Thymus (tissue), 11 donors: ENCODE results near the gene P2RY8. TPM values are rescaled to one million over a fixed set of nuclear protein-coding genes. Genes with fewer than 3 reads are reported as not detected.
"Not testable (repeated sequence)": the region's sequence is repeated elsewhere in the genome, so short reads cannot be mapped to it uniquely, and the experiment has no call there.

Source experiments
- DNase-seq, 9 donors: peaks; one replicate each; pipeline ENCODE4 v3.0.0-alpha.2; 2013; ENCODE audit warnings: low spot score in 9 of 9, low read depth in 6 of 9, missing footprints in 1 of 9
- H3K27ac ChIP-seq, 2 donors: one replicate each; pipeline ENCODE4 v1.5.1; 2013; ENCODE audit warnings: control low read depth in 1 of 2, low read depth in 1 of 2, low read length in 1 of 2, mild to moderate bottlenecking in 1 of 2, moderate library complexity in 1 of 2
- H3K27me3 ChIP-seq, 2 donors: one replicate each; pipeline ENCODE4 v1.5.1; 2013; ENCODE audit warnings: low read length in 1 of 2; ENCODE audit not compliant: control insufficient read depth in 2 of 2, insufficient read depth in 1 of 2
- H3K36me3 ChIP-seq, 2 donors: one replicate each; pipeline ENCODE4 v1.5.1; 2013; ENCODE audit warnings: low read length in 1 of 2, mild to moderate bottlenecking in 1 of 2, moderate library complexity in 1 of 2; ENCODE audit not compliant: control insufficient read depth in 2 of 2, insufficient read depth in 2 of 2
- H3K4me1 ChIP-seq, 2 donors: one replicate each; pipeline ENCODE4 v1.5.1; 2013; ENCODE audit warnings: low read length in 2 of 2; ENCODE audit not compliant: control insufficient read depth in 2 of 2, insufficient read depth in 2 of 2
- H3K4me3 ChIP-seq, 2 donors: one replicate each; pipeline ENCODE4 v1.5.1; 2013; ENCODE audit warnings: low read length in 2 of 2, control low read depth in 1 of 2, mild to moderate bottlenecking in 1 of 2
- H3K9me3 ChIP-seq, 2 donors: one replicate each; pipeline ENCODE4 v1.5.1; 2013; ENCODE audit warnings: low read length in 1 of 2, mild to moderate bottlenecking in 1 of 2; ENCODE audit not compliant: control insufficient read depth in 2 of 2, insufficient read depth in 1 of 2
- WGBS: extraction: QIAGEN DNeasy Blood & Tissue Kit; methylation state at CpG from one replicate; pipeline ENCODE4 v1.1.7; 2013; 5-methylcytosine and 5-hydroxymethylcytosine counted together
- polyA plus RNA-seq: library from polyadenylated mRNA; stranded (reverse); fragments of 200-250 nt; gene quantifications from one replicate; pipeline ENCODE4 v1.2.3, GENCODE V29; 2013
- total RNA-seq: library from RNA; stranded (reverse); fragments of 120-200 nt; gene quantifications from one replicate; pipeline ENCODE4 v1.2.4, GENCODE V29; 2013
- donor health status: healthy.

P2RY8 gene
- total and polyA plus RNA-seq, 2 donors, result 12.9 to 15.8 TPM

GRCh38 chrX:1427756-1428155 is 109.2 kb downstream of the P2RY8 start:
- no peak for DNase-seq

DNA sequence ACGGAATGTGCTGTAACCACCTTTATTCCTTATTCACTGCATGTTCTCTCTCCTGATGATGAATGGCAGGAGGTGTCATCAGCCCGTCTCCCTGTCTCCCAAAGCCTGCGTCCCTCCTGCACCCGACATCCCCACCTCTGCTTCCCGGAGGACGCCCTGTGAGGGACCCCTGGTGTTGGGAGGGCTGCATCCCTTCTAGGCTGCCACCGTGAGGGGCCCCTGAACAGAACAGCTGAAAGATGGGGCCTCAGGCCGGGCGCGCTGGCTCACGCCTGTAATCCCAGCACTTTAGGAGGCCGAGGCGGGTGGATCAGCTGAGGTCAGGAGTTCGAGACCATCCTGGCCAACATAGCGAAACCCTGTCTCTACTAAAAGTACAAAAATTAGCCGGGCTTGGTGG is 110.7 kb downstream of the P2RY8 start:
- DNase-seq, result not testable (repeated sequence)
- peaks cover 34 to 52% of the 10 kb centered on the region in 2 donors for H3K36me3 ChIP-seq

More at GRCh38 chrX:1427756-1428155, 109.2 kb downstream of the P2RY8 start:
- no peak overlapping the region for H3K27ac ChIP-seq
- WGBS, result 95% methylated on average over 32 of the region's 32 CpGs
- H3K9me3 ChIP-seq, result peaks cover 8 to 10% of the 10 kb centered on the region in 2 donors
- peaks cover 25 to 46% of the 10 kb centered on the region in 2 donors for H3K36me3 ChIP-seq
- H3K4me3 ChIP-seq, result no peak overlapping the region
- H3K4me1 ChIP-seq, result no peaks in the 10 kb centered on the region
- H3K27me3 ChIP-seq, result no peaks in the 10 kb centered on the region

DNA sequence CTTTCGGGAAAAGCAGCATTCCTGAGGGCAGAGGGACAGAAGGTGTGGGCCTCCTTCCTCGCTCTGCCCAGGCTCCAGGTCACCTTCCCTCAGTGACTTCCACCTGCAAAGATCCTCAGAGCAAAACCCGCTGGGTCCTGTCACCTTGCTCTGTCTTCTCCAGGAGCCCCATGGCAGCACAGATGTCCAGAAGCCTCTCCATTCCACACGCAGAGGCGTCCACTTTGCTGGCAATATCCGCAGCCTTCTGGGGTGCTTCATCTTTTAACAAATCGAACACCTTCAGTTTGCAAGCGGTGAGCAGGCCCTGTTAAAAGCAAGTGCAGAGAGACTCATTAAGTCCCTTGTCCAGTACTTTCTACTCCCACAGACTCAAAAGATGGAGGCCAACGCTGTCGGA is 111.6 kb downstream of the P2RY8 start:
- H3K9me3 ChIP-seq, result peaks cover 22 to 25% of the 10 kb centered on the region in 2 donors
- H3K4me3 ChIP-seq, result no peak overlapping the region
- peaks cover 35 to 57% of the 10 kb centered on the region in 2 donors for H3K36me3 ChIP-seq
- no peak for DNase-seq
- WGBS, result 89% methylated on average over 10 of the region's 10 CpGs
- H3K27me3 ChIP-seq, result no peaks in the 10 kb centered on the region
- no peaks in the 10 kb centered on the region for H3K4me1 ChIP-seq
- H3K27ac ChIP-seq, result no peak overlapping the region

More for the DNA sequence above, 110.7 kb downstream of the P2RY8 start:
- not testable (repeated sequence) for H3K27ac ChIP-seq, H3K27me3 ChIP-seq, H3K4me3 ChIP-seq, H3K4me1 ChIP-seq
- peaks cover 21 to 24% of the 10 kb centered on the region in 2 donors for H3K9me3 ChIP-seq
- WGBS, result 89% methylated on average over 16 of the region's 16 CpGs

GRCh38 chrX:1424147-1424851 is 112.7 kb downstream of the P2RY8 start:
- Histone ChIP-seq H3K4me1 (no peaks in the 10 kb centered on the region), H3K9me3 (peaks cover 22 to 25% of the 10 kb centered on the region in 2 donors), H3K4me3 (no peak overlapping the region), H3K36me3 (peaks cover 35 to 58% of the 10 kb centered on the region in 2 donors), H3K27me3 (no peaks in the 10 kb centered on the region), H3K27ac (no peak overlapping the region)
- WGBS, result 90% methylated on average over 9 of the region's 9 CpGs
- no peak for DNase-seq

GRCh38 chrX:1423215-1423614 is 113.8 kb downstream of the P2RY8 start:
- WGBS, result 69% methylated on average over 2 of the region's 2 CpGs
- Histone ChIP-seq H3K27me3 (no peaks in the 10 kb centered on the region), H3K4me1 (no peaks in the 10 kb centered on the region), H3K36me3 (peaks cover 42 to 68% of the 10 kb centered on the region in 2 donors), H3K9me3 (peaks cover 28 to 34% of the 10 kb centered on the region in 2 donors), H3K27ac (no peak overlapping the region), H3K4me3 (no peak overlapping the region)
- no peak for DNase-seq

DNA sequence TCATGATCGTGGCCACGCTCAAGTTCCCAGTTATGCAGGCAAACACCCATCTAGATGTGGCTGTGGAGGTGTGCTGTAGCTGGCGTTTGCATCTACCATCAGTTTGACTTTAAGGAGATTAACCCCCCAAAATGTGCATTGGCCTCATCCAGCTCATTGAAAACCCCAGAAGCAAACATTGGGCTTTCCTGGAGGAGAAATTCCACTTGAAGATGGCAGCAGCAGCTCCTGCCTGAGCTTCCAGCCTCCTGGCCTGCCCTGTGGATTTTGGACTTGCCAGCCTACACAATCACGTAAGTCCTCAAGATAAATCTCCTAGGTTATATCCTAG is 114.9 kb downstream of the P2RY8 start:
- 98% methylated on average over 4 of the region's 4 CpGs for WGBS
- H3K36me3 ChIP-seq, result peaks cover 41 to 70% of the 10 kb centered on the region in 2 donors
- DNase-seq, result no peak
- H3K4me3 ChIP-seq, result no peak overlapping the region
- no peaks in the 10 kb centered on the region for H3K4me1 ChIP-seq
- H3K27ac ChIP-seq, result no peak overlapping the region
- no peaks in the 10 kb centered on the region for H3K27me3 ChIP-seq
- peaks cover 29 to 35% of the 10 kb centered on the region in 2 donors for H3K9me3 ChIP-seq

GRCh38 chrX:1421433-1422134 is 115.4 kb downstream of the P2RY8 start:
- Histone ChIP-seq H3K4me3 (no peak overlapping the region), H3K27ac (no peak overlapping the region), H3K4me1 (no peaks in the 10 kb centered on the region), H3K36me3 (peaks cover 41 to 73% of the 10 kb centered on the region in 2 donors), H3K27me3 (no peaks in the 10 kb centered on the region), H3K9me3 (peaks cover 29 to 35% of the 10 kb centered on the region in 2 donors)
- WGBS, result 98% methylated on average over 19 of the region's 19 CpGs
- no peak for DNase-seq

GRCh38 chrX:1420371-1420770 is 116.6 kb downstream of the P2RY8 start:
- WGBS, result 92% methylated on average over 14 of the region's 14 CpGs
- peaks cover 41 to 69% of the 10 kb centered on the region in 2 donors for H3K36me3 ChIP-seq
- no peak overlapping the region for H3K4me3 ChIP-seq
- no peaks in the 10 kb centered on the region for H3K4me1 ChIP-seq
- no peak overlapping the region for H3K27ac ChIP-seq
- peaks cover 29 to 35% of the 10 kb centered on the region in 2 donors for H3K9me3 ChIP-seq
- no peak for DNase-seq
- no peaks in the 10 kb centered on the region for H3K27me3 ChIP-seq

DNA sequence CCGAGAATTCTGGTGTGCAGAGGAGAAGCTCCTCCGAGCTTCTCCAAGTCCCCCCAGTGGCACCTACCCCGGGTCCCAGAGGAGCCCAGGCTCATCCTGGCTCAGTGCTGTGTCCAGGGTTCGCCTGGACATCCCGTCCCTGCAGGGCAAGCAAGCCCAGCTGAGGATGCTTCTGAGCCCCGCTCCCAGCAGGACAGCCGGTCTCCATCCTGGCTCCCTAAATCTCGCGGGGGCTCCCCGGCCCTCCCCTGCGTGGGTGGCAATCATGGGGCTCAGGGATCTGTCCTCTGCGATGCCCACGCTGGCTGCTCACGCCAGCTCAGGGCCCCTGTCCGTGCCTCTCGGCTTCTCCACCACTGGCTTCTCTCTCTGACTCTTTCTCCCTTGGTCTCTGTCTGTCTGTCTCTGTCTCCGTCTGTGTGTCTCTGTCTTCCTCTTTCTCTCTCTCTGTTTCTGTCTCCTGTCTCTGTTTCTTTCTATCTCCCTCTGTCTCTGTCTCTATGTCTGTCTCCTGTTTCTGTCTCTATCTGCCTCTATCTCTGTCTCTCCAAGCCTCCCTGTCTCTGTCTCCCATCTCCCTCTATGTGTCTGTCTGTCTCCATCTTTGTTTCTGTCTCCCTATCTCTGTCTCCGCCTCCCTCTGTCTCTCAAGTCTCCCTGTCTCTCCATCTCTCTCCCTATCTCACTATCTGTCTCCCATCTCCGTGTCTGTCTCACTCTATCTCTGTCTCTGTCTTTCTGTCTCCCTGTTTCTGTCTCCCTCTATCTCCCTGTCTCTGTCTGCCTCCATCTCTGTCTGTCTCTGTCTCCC is 117.2 kb downstream of the P2RY8 start:
- Histone ChIP-seq H3K9me3 (peaks cover 29 to 35% of the 10 kb centered on the region in 2 donors), H3K36me3 (peaks cover 38 to 65% of the 10 kb centered on the region in 2 donors), H3K27me3 (no peaks in the 10 kb centered on the region), H3K4me1 (no peaks in the 10 kb centered on the region), H3K4me3 (no peak overlapping the region), H3K27ac (no peak overlapping the region)
- WGBS, result 97% methylated on average over 19 of the region's 19 CpGs
- DNase-seq, result no peak
